Pancreas (tissue), 10 donors: ENCODE data around the gene ZFP92. TPM values are rescaled to one million over a fixed set of nuclear protein-coding genes. Genes with fewer than 3 reads are reported as not detected.
A peak's percentile ranks its signal among the peaks of the same experiment; 100 is the strongest.

Source experiments
- ATAC-seq, 4 donors: fragments of 200-7000 bp; cut with Tn5 transposase; one replicate each; pipeline versions ENCODE4 v1.8.0 to v1.9.1; 2020; ENCODE audit warnings: mild to moderate bottlenecking in 4 of 4, moderate library complexity in 4 of 4
- DNase-seq, 6 donors: peaks; one replicate each; pipeline ENCODE4 v3.0.0-alpha.2; 2020
- FAIRE-seq: peaks from 2 replicates; lab custom pipeline; 2012; peaks lifted over from hg19 to GRCh38; lab: Jason Lieb, UNC
- H3K27ac ChIP-seq, 4 donors: fragments of 200-600 bp; sonication (generic); 1 replicate in 3 of 4; 2 replicates in 1 of 4; pipeline versions ENCODE4 v1.5.0 to v1.8.0; 2020
- H3K27me3 ChIP-seq, 4 donors: fragments of 200-600 bp; one replicate each; pipeline ENCODE4 v1.8.0; 2021
- H3K36me3 ChIP-seq, 3 donors: fragments of 200-600 bp; sonication (generic) in 1 of 3; one replicate each; pipeline versions ENCODE4 v1.5.0 to v1.8.0; 2020 to 2021
- H3K4me1 ChIP-seq, 3 donors: fragments of 200-600 bp; one replicate each; pipeline ENCODE4 v1.8.0; 2021
- H3K4me3 ChIP-seq, 4 donors: fragments of 200-600 bp; sonication (generic) in 2 of 4; one replicate each; pipeline versions ENCODE4 v1.5.0 to v1.8.0; 2020 to 2021
- H3K9me3 ChIP-seq, 4 donors: fragments of 200-600 bp; one replicate each; pipeline ENCODE4 v1.8.0; 2021
- CTCF ChIP-seq, 4 donors: fragments of 200-600 bp; sonication (generic) in 3 of 4; IDR thresholded peaks; one replicate each; pipeline versions ENCODE4 v1.5.0 to v1.8.0; 2021; ENCODE audit warnings: antibody characterized with exemption in 4 of 4
- WGBS, 2 donors: extraction: QIAGEN DNeasy Blood & Tissue Kit; methylation state at CpG; one replicate each; pipeline ENCODE4 v1.1.7; 2013; 5-methylcytosine and 5-hydroxymethylcytosine counted together
- intact Hi-C, 3 donors: fragments of 100-400 bp; cut with DNase I; formaldehyde crosslinking; loops; one replicate each; pipeline versions ENCODE4 v1.11.1 to v1.14.2; 2022
- polyA plus RNA-seq, 2 donors: library from polyadenylated mRNA; stranded (reverse); fragments of 200-250 nt; gene quantifications; one replicate each; pipeline ENCODE4 v1.2.3, GENCODE V29; 2013
- total RNA-seq, 6 donors: library from RNA; stranded (reverse); fragmentation: NEBNext Ultra II Directional in 4 of 6; extraction: Animal tissue kit (Norgen Biotek cat#: 25700) in 4 of 6; gene quantifications; one replicate each; pipeline versions ENCODE4 v1.2.1 to v1.2.4, GENCODE V29; 2021 to 2023
- donor health status: healthy with polysubstance abuse.
- donor health status: DM: no; HTN: no; CAD: no; lungs with moderate emphysema.
- donor health status: DM: no; HTN: no; CAD: no.
- donor health status: control.
- donor health status: control.
- donor health status: Bipolar disorder and iron deficiency.
- donor health status: DM: yes; HTN: yes; CAD: no.
- donor health status: DM: no; HTN: no; CAD: no.
- donor health status: DM: no; HTN: no; CAD: no.
- donor health status: DM: yes; HTN: yes; CAD: no.

Gene ZFP92
- total and polyA plus RNA-seq, 8 donors, result 0.28 to 1.00 (median 0.41) TPM

- Histone ChIP-seq H3K27me3 (no peaks in the 10 kb centered on the region), H3K4me3 (no peak overlapping the region), H3K27ac (no peak overlapping the region), H3K4me1 (no peaks in the 10 kb centered on the region), H3K9me3 (no peaks in the 10 kb centered on the region), H3K36me3 (no peaks in the 10 kb centered on the region)
- WGBS, 2 donors, result 86 to 96% methylated on average over 16 of the region's 16 CpGs
- peak in 1 of 6 donors; percentile 50 for DNase-seq
- intact Hi-C loops, result no loop called here
- no peak for ATAC-seq
- FAIRE-seq, result no peak
- no peak for TF ChIP-seq CTCF (IDR thresholded peaks at IDR 0.05)
Observed at GRCh38 chrX:153454901-153455550, 43.8 kb downstream of the ZFP92 start.

- WGBS, 2 donors, result 79 to 89% methylated on average over 16 of the region's 16 CpGs
- Histone ChIP-seq H3K9me3 (no peaks in the 10 kb centered on the region), H3K4me1 (no peaks in the 10 kb centered on the region), H3K4me3 (no peak overlapping the region), H3K27me3 (no peaks in the 10 kb centered on the region), H3K27ac (no peak overlapping the region), H3K36me3 (no peaks in the 10 kb centered on the region)
- TF ChIP-seq CTCF (IDR thresholded peaks at IDR 0.05), result no peak
- peak in 1 of 6 donors; percentile 54 for DNase-seq
- intact Hi-C loops, result no loop called here
- no peak for ATAC-seq
- no peak for FAIRE-seq
Observed at GRCh38 chrX:153455571-153455970, 44.3 kb downstream of the ZFP92 start.

- Histone ChIP-seq H3K4me1 (no peaks in the 10 kb centered on the region), H3K4me3 (no peak overlapping the region), H3K27me3 (no peaks in the 10 kb centered on the region), H3K9me3 (no peaks in the 10 kb centered on the region), H3K36me3 (no peaks in the 10 kb centered on the region), H3K27ac (no peak overlapping the region)
- DNase-seq (peak in 1 of 6 donors; percentile 60), FAIRE-seq (no peak), ATAC-seq (no peak)
- 80 to 90% methylated on average over 12 of the region's 12 CpGs for WGBS, 2 donors
- intact Hi-C loops, result no loop called here
- no peak for TF ChIP-seq CTCF (IDR thresholded peaks at IDR 0.05)
Observed at GRCh38 chrX:153456161-153456560, 44.9 kb downstream of the ZFP92 start.

GRCh38 chrX:153456704-153457103, 45.4 kb downstream of the ZFP92 start:
- no peak for TF ChIP-seq CTCF (IDR thresholded peaks at IDR 0.05)
- FAIRE-seq, result no peak

GRCh38 chrX:153457136-153457825, 46.0 kb downstream of the ZFP92 start:
- no peaks in the 10 kb centered on the region for H3K36me3 ChIP-seq
- no peaks in the 10 kb centered on the region for H3K9me3 ChIP-seq
- ATAC-seq, result no peak
- DNase-seq, result peak in 1 of 6 donors; percentile 53
- H3K4me1 ChIP-seq, result no peaks in the 10 kb centered on the region
- no peak overlapping the region for H3K4me3 ChIP-seq
- no peaks in the 10 kb centered on the region for H3K27me3 ChIP-seq
- no peak overlapping the region for H3K27ac ChIP-seq
- WGBS, 2 donors, result 79 to 91% methylated on average over 18 of the region's 18 CpGs
- no peak for FAIRE-seq
- no peak for TF ChIP-seq CTCF (IDR thresholded peaks at IDR 0.05)
- intact Hi-C loops, result no loop called here

More at GRCh38 chrX:153456704-153457103, 45.4 kb downstream of the ZFP92 start:
- Histone ChIP-seq H3K27ac (no peak overlapping the region), H3K4me1 (no peaks in the 10 kb centered on the region), H3K9me3 (no peaks in the 10 kb centered on the region), H3K36me3 (no peaks in the 10 kb centered on the region), H3K27me3 (no peaks in the 10 kb centered on the region), H3K4me3 (no peak overlapping the region)
- no peak for ATAC-seq
- intact Hi-C loops, result no loop called here
- WGBS, 2 donors, result 86 to 88% methylated on average over 9 of the region's 9 CpGs
- DNase-seq, result peak in 1 of 6 donors; percentile 47
